GM19043 (cell line): ENCODE measurements around the gene SLC12A2.

ENCODE experiments used
- ATAC-seq: cut with Tn5 transposase; IDR thresholded peaks from one replicate; pipeline ENCODE4 v1.9.1; 2021; ENCODE audit warnings: low read depth; ENCODE audit not compliant: unreplicated experiment

The SLC12A2 gene

DNA sequence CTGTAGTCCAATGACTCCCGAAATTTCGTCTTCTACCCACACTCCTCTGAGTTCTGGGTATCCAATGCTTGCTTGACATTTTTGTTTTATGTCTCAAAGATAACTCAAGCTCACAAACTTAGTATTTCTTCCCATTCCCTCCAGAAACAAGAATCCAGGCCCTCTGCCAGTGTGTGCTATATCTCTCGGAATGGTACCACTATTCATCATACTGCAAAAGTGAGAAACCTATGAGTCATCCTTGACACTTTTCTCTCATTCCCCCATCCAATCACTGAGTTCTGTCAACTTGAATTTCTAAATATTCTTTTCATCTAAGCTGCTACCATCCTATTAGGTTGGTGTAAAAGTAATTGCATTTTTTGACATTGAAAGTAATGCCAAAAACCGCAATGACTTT is 9.8 kb downstream of the SLC12A2 start:
- no peak for ATAC-seq

DNA sequence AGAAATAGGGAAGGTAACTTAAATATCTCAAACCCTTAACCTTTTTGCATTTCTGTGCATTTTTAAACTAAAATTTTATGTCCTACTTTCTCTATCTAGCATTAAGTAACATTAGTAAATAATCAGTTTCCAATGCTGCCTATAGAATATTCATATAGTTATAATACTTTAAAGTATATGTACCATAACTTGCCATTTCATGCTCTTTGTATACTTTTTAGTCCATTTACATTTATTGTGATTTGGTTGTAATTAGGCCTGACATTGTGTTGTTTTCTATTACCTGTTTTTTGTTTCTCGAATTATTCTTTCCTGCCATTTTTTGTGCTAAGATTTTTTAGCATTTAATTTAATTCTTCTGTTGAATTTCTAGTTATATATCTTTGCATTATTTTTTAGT is 13.7 kb downstream of the SLC12A2 start:
- no peak for ATAC-seq

DNA sequence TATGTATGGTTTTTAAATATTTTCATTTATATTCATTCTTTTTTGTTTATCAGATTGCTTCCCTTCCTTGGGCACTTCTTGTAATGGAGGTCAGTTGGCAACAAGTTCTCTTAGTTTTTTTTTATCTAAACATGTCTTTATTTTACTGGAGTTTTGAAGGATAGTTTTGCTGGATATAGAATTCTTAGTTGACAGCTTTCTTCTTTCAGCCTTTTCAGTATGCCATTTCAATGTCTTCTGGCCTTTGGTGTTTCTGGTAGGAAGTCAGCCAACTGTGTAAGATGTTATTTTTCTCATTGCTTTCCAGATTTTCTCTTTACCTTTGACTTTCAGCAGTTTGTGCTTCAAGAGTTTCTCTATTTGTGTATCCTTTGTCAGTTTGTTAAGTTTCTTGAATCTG is 14.2 kb downstream of the SLC12A2 start:
- ATAC-seq, result no peak

DNA sequence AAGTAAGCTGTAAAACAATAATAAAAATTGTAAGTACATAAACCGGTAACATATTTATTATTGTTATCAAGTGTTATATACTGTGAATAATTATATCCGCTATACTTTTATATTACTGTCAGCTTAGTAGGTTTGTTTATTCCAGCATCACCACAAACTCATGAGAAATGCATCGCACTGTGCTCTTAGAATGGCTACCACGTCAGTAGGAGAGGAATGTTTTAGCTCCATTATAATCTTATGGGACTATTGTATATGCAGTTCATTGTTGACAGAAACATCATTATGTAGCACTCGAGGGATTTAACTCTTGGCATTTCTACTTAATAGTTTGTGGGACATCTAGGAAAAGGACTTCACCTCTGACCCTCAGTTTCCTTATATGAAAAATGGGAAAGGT is 16.4 kb downstream of the SLC12A2 start:
- no peak for ATAC-seq

DNA sequence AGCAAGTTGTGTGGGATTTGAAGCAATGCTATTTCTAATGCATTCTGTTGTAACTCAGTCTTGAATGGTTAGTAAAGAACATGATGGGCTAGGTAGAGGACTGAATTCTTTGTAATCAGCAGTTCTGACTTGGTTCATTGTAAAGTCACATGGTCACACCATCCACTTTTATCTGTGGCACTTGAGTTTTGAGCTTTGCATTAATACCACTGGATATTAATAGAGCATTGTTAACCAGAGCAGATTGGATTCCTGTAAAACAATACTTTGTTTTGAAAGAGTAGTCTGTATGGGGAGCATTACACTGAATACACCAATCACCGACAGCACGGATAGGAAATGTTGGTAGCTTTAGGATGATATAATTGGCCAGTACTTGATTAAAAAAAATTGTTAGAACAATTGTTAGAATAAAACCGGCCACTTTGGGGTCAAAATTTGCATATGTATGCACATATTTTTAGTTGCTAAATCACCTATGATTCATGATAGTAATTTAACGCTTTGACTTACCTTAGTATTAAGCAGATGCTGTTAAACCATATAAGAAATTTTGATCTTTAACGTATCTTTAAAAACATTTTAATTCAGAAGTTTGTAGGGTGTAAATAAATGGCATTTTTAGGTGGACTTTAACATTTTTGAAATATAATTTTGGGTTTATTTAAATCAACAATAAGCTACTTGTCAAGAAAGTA is 17.4 kb downstream of the SLC12A2 start:
- ATAC-seq, result no peak

DNA sequence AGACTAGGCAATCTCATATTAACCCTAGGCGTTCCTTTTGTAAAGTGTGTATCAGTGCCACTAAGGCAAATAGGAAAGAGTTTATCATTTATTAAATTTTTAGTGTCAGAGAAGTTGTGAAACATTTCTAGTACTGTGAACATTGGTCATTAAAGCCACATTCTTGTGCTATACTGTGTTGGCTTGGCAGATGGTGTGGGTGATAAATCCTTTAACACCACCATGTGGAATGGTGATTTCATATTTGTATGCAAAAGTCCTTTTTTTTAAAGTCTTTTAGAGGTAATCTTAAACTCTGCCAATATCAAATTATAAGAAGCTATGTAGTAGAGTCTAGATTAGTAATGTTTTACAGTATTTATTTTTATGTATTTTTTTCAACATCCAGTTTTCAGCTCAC is 18.1 kb downstream of the SLC12A2 start:
- ATAC-seq, result no peak

DNA sequence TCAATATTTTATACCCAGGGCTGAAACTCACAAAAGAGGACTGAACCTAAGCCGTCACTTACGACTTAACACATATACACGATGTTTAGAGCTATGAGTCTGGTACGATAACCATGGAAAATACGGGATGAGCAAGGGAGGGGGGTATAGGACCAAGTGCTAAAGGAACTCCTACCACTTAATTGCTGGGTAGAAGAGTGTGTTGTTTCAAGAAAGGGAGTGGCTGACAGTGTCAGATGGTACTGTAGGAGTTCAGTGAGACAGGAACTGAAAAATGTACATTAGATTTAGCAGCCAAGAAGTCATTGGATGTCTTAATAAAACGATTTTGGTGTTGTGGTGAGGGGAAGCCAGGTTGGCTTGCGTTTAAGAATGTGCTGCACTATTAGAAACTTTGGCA is 21.6 kb downstream of the SLC12A2 start:
- no peak for ATAC-seq

DNA sequence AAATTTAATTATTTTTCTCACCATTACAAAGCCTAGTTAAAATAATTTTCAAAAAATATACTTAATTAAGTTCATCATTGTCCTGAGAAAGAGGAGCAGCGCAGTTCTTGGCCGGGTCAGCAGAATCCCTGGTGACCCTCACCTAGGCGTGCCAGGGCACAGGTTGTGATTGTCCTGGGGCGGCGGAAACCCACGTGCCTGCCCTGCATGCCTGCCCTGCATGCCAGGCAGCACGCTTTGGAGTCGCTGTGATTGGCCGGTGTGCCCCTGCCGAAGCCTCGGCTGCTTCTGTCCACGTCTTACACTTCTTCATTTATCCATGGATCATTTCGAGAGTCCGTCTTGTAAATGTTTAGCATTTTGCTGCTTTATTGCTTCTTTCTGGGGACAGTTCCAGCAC is 25.6 kb downstream of the SLC12A2 start:
- ATAC-seq, result no peak

DNA sequence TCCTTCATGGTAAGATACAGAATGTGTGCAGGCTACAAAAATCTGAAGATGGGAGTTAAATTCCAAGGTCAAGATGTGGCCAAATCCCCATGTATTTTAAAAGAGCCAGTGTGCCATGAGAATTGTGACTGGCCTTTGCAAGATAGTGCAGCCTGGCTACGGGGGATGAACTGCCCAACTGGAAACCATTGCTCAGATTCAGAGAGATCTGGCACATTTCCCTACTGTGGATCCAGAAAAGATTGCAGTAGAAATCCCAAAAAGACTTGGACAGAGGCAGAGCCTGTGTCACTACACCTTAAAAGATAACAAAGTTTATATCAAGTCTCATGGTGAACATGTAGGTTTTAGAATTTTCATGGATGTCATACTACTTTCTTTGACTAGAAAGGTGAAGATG is 26.2 kb downstream of the SLC12A2 start:
- no peak for ATAC-seq

DNA sequence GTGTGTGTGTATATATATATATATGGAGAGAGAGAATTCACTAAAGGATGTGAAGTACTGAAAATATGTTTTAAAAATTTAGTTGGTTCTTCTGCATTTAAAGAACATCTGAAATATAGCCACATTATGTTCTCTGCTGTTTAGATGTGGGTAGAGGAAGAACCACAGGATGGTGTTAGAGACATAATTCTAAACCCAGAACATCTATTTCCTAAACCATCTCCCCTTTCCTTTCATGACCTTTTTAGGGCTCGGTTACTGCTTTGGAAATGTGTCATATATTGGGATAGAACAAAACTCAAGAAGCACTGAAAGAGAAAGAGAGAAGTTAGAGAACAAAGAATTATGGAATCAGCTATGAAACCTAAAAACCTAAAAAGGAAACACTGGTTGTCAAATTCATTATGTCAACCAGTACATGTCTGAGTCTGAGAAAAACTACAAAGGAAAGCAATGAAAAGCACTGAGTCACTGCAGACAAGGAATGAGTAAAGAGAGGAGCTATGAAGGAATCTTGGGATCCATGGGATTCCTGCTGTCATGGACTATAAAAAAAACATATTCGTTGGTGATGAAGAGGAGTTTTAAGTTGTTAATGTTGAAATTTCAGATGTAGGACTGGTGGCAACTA is 28.4 kb downstream of the SLC12A2 start:
- ATAC-seq, result no peak

DNA sequence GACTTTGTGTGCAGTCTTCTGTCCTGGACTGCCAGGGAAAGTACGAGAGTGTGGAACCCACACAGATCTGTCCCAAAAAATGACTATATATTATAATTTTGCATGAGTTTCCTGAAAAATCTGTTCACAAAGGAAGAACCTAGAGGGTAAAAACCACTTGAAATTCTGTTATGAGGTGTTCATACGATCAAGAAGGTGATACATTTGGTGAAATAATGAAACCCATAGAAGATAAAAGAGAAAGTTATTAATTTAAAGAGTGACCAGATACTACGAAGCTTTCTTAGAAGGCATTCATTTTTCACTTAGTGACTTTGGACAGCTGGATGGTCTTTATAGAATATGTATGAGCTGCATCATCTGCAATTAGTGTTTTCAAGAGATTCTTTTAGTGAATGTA is 32.9 kb downstream of the SLC12A2 start:
- no peak for ATAC-seq

DNA sequence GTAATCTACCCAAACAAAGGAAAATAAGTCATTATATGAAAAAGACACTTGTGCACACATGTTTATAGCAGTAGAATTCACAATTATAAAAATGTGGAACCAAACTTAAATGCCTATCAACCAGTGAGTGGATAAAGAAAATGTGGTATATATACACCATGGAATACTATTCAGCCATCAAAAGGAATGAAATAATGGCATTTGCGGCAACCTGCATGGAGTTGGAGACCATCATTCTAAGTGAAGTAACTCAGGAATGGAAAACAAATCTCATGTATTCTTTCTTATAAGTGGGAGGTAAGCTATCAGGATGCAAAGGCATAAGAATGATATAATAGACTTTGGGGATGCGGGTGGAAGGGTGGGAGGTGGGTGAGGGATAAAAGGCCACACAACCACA is 34.6 kb downstream of the SLC12A2 start:
- ATAC-seq, result no peak

DNA sequence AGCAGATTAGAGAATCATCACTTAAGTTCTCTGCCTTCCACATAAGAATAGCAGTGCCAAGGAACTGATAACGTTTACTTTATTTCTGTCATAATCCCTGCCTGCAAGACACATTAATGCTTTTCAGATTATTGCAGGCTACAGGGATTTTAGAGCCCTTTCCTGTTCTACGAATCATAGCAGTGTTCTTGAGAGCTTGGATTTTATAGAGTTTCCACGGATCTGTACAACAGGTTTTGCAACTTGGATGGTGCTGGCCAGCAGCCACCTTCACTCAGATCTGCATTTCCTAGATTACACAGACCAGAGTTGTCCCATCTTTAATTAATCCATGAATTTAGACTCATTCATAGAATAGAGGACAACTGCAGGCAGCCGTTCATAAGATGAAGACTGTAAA is 38.1 kb downstream of the SLC12A2 start:
- ATAC-seq, result no peak

DNA sequence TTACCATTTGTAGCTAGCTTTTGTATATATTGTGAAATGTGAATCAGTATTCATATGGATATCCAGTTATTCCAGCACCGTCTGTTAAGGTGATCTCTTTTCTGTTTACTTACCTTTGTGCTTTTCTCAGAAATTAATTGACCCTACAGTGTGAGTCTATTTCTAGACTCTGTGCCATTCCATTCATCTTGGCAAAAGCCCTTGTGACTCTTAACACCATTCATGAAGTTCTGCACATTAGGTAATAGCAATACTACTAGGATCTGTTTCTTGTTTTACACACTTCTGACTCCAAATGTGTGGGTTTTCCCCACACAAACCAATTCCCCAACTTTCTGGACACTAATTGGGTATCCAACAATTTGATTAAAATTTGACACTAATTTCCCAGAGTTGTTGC is 40.4 kb downstream of the SLC12A2 start:
- no peak for ATAC-seq

DNA sequence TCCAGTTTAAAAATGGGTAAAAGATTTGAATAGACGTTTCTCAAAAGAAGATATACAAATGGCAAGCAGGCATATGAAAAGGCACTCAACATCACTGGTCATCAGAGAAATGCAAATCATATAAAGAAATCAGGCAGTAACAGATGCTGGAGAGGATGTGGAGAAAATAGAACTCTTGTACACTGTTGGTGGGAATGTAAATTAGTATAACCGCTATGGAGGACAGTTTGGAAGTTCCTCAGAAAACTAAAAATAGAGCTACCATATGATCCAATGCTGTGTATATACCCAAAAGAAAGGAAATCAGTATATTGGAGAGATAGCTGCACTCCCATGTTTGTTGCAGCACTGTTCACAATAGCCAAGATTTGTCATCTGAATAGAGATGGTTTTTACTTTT is 42.7 kb downstream of the SLC12A2 start:
- no peak for ATAC-seq

DNA sequence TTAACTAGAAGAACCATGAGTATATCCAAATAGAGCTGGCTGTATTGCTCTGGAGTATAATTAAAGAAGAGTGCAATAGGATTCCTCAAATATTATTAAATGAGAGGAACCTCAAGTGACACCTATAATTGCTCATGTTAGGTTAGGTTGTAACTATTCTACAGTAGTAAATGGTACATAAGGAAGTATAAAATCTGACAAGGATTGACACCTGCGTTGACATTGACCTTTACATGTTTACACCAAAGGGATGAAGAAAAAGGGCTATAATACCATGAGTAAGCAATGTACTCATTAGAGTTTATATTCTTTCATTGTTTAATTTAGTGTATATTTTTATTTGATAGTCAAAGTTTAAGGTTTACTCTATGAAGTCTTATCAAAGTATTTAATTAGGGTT is 48.9 kb downstream of the SLC12A2 start:
- ATAC-seq, result no peak

DNA sequence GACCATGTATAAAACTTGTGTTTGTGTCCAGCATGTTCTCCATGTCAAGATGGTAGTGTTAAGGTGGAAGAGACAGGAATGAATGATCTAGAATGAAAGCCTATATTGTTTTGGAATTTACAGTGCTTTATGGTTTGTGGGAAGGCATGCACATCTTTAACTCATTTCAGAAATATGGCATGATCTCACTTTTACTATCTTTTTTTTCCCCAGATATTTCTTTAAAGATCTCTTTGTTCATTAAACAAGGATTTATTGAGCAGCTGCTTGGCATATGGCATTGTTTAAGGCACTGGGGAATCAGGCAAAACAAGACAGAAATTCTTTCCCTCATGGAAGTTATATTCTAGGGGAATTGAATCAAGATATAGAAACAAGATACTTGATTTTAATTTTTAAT is 51.7 kb downstream of the SLC12A2 start:
- no peak for ATAC-seq

DNA sequence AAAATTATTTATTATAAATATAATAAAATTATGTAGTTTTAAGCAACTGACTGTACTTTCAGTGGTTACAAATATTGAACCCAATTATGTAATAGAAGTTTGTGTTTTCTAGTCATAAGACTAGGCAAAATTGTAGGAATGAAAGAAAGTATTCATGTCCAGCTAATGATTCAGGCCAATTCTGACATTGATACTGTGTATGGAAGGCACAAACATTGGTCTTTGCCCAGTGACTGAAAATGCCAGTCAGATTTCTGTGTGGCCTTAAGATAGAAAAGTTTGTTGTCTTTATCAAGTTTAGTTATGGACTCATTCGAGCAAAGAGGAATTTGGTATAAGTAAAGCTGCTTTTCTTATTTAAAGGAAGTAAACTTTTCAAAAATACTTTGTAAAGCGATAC is 60.3 kb downstream of the SLC12A2 start:
- no peak for ATAC-seq

DNA sequence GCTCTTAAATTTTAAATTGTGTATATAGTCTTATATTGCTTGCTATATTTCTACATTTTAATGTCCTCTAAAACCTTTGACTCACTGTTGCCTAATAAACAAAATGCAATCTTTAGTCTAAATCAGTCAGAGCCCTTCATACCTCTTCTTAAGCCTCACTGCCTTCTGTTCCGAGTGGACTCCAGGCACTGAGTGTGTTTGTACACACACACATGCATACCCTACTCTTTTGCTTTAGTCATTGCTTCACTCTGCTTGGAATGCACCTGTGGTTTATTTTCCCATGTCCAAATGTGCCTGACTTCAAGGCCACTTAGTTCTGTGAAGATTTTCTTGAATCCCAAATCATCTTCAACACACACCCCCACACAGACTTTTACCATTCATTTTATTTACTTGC is 60.9 kb downstream of the SLC12A2 start:
- no peak for ATAC-seq

DNA sequence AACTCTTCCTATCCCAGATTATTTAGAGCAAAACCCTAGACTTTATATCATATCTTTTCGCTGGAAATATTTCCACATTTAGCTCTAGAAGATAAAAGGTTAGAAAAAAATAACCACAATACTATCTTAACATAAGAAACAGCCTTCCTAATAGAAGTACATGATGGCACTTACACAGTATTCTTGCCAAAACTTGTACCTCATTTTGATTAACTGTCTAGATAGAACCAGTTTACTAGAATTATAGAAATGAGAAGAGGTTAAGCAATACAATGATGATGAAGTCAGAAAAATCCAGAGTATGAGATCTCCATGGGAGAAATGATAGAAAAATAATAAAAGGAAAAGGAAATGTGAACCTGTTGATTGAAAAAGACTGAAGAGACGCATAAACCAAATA is 63.1 kb downstream of the SLC12A2 start:
- ATAC-seq, result no peak

DNA sequence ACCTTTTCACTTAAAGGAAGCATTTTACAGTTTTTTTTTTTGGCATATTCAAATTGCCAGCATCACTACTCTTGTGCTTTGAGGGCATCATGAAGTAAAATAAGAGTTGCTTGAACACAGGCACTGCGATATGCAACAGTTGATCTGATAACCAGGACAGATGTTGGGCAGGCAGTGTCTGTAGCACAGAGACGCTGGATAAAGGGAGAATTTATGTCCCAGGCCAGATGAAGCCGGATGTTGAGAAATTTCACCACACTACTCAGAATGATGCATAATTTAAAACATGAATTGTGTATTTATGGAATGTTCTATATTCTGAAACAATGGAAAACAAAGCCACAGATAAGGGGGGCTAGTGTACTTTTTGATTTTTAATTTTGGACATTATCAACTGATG is 71.4 kb downstream of the SLC12A2 start:
- no peak for ATAC-seq

DNA sequence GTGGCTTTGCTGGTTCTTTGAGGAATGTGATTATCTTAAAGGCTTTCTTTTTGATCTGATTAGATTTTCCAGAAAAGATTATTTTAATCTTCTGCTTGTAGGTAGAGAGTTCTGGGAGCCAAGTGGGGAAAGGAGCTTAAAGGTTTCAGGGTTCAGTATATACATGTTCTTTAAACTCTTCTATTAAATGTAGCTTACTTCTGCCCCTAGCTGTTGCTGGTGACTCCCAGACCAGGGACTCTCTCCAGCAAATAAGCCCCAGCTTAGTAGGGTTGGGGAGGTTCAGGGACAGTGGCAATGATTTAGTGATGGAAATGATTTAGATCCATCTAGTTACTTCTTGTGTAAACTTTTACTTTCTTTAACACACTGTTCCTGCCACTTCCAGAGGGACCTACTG is 72.2 kb downstream of the SLC12A2 start:
- no peak for ATAC-seq

DNA sequence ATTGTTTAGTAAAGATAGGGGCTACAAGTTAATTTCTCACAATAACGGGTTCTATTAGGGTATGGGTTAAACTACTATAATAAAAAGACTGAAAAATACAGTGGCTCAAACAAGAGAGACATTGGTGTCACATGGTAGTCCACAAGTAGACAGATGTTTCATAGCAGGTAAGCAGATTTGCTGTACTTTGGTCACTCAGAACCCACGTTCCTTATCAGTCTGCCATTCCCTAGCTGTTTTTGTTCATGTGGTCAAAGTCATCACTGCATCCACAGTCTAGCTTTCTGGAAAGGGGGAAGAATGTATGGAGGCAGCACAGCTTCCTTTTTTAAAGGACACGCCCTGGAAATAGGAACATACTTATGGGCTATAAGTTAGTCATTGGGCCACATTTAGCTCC is 73.0 kb downstream of the SLC12A2 start:
- ATAC-seq, result no peak
